DOHH2 (cell line): Measurements from ENCODE around the gene BBX.

Source experiments
- H3F3A ChIP-seq: fragments of 200-600 bp; sonication (generic), shearing (Covaris generic); 2 replicates; pipeline ENCODE4 v1.6.0; 2016; ENCODE audit warnings: antibody characterized with exemption, mild to moderate bottlenecking; ENCODE audit not compliant: control insufficient read depth, insufficient read depth
- H3K27ac ChIP-seq: fragments of 200-600 bp; sonication (generic); 2 replicates; pipeline ENCODE4 v1.5.1; 2014; ENCODE audit warnings: low read depth, mild to moderate bottlenecking, low read length, moderate library complexity
- H3K27me3 ChIP-seq: fragments of 200-600 bp; sonication (generic); 2 replicates; pipeline ENCODE4 v1.6.1; 2014; ENCODE audit warnings: mild to moderate bottlenecking, low read length, mixed read lengths; ENCODE audit not compliant: control insufficient read depth
- H3K36me3 ChIP-seq: fragments of 200-600 bp; sonication (generic); 2 replicates; pipeline ENCODE4 v1.6.1; 2014; ENCODE audit warnings: mild to moderate bottlenecking, low read length, moderate library complexity, mixed read lengths; ENCODE audit not compliant: control insufficient read depth
- H3K4me1 ChIP-seq: fragments of 200-600 bp; sonication (generic); 2 replicates; pipeline ENCODE4 v1.6.1; 2014; ENCODE audit warnings: mild to moderate bottlenecking, low read length, mixed read lengths; ENCODE audit not compliant: control insufficient read depth
- H3K4me2 ChIP-seq: fragments of 200-600 bp; sonication (generic); 2 replicates; pipeline ENCODE4 v1.6.0; 2014; ENCODE audit warnings: mild to moderate bottlenecking, low read length, moderate library complexity
- H3K4me3 ChIP-seq: fragments of 200-600 bp; sonication (generic); 2 replicates; pipeline ENCODE4 v1.5.1; 2014; ENCODE audit warnings: mild to moderate bottlenecking, low read length, mixed read lengths
- H3K79me2 ChIP-seq: fragments of 200-600 bp; sonication (generic); 2 replicates; pipeline ENCODE4 v1.6.1; 2014; ENCODE audit warnings: mild to moderate bottlenecking, low read length, mixed read lengths; ENCODE audit not compliant: control insufficient read depth
- H3K9me2 ChIP-seq: fragments of 200-600 bp; sonication (generic); replicated peaks from 2 replicates; pipeline ENCODE4 v1.6.1; 2014; ENCODE audit warnings: mild to moderate bottlenecking, low read length, mixed read lengths; ENCODE audit not compliant: control insufficient read depth
- H3K9me3 ChIP-seq: fragments of 200-600 bp; sonication (generic); 2 replicates; pipeline ENCODE4 v1.6.1; 2014; ENCODE audit warnings: antibody characterized with exemption, low read length, mixed read lengths; ENCODE audit not compliant: control insufficient read depth, insufficient read depth
- H4K20me1 ChIP-seq: fragments of 200-600 bp; sonication (generic); 2 replicates; pipeline ENCODE4 v1.6.0; 2014; ENCODE audit warnings: low read depth, mild to moderate bottlenecking, antibody characterized with exemption, low read length, moderate library complexity; ENCODE audit not compliant: control insufficient read depth, insufficient read depth
- CTCF ChIP-seq: fragments of 200-600 bp; sonication (generic); IDR thresholded peaks from one replicate; pipeline ENCODE4 v1.5.1; 2014; ENCODE audit warnings: antibody characterized with exemption, mild to moderate bottlenecking, low read depth, low read length; ENCODE audit not compliant: poor library complexity, severe bottlenecking
- EZH2phosphoT487 ChIP-seq: fragments of 200-600 bp; sonication (generic); IDR thresholded peaks from 2 replicates; pipeline ENCODE4 v1.6.1; 2017; ENCODE audit warnings: borderline replicate concordance, mild to moderate bottlenecking, antibody characterized with exemption, low read length, moderate library complexity, mixed read lengths

Gene BBX

GRCh38 chr3:107592073-107592472 lies 69.3 kb downstream of the BBX start:
- H3K9me3 ChIP-seq, result no peaks in the 10 kb centered on the region
- no peaks in the 10 kb centered on the region for H3K27me3 ChIP-seq
- peaks cover 6% of the 10 kb centered on the region for H3K4me1 ChIP-seq
- H3K79me2 ChIP-seq, result no peaks in the 10 kb centered on the region
- no peak overlapping the region for H3K27ac ChIP-seq
- H3K4me2 ChIP-seq, result no peak overlapping the region
- no peak for TF ChIP-seq EZH2phosphoT487
- no peak for TF ChIP-seq CTCF
- no peak overlapping the region for H3K4me3 ChIP-seq
- no peaks in the 10 kb centered on the region for H4K20me1 ChIP-seq
- H3K36me3 ChIP-seq, result no peaks in the 10 kb centered on the region
- H3F3A ChIP-seq, result no peaks in the 10 kb centered on the region
- no peaks in the 10 kb centered on the region for H3K9me2 ChIP-seq

- H3K27ac ChIP-seq, result no peak overlapping the region
- no peak for TF ChIP-seq CTCF
- TF ChIP-seq EZH2phosphoT487, result no peak
- no peaks in the 10 kb centered on the region for H3K36me3 ChIP-seq
- H3K4me3 ChIP-seq, result no peak overlapping the region
- no peaks in the 10 kb centered on the region for H3K9me3 ChIP-seq
- no peaks in the 10 kb centered on the region for H3F3A ChIP-seq
- H3K4me2 ChIP-seq, result no peak overlapping the region
- no peaks in the 10 kb centered on the region for H3K27me3 ChIP-seq
- H3K79me2 ChIP-seq, result peaks cover 17% of the 10 kb centered on the region
- no peaks in the 10 kb centered on the region for H4K20me1 ChIP-seq
- H3K4me1 ChIP-seq, result peaks cover 23% of the 10 kb centered on the region
- H3K9me2 ChIP-seq, result no peaks in the 10 kb centered on the region
Observed at GRCh38 chr3:107594870-107595269, 72.1 kb downstream of the BBX start.

- Histone ChIP-seq H3K4me1 (peaks cover 27% of the 10 kb centered on the region), H3F3A (no peaks in the 10 kb centered on the region), H3K9me3 (no peaks in the 10 kb centered on the region), H4K20me1 (no peaks in the 10 kb centered on the region), H3K27me3 (no peaks in the 10 kb centered on the region), H3K36me3 (peaks cover 5% of the 10 kb centered on the region; the same call in 1 of the 2 replicates), H3K79me2 (peaks cover 29% of the 10 kb centered on the region), H3K4me3 (no peak overlapping the region), H3K9me2 (no peaks in the 10 kb centered on the region), H3K4me2 (no peak overlapping the region), H3K27ac (no peak overlapping the region)
- TF ChIP-seq CTCF (no peak), EZH2phosphoT487 (no peak)
Observed at GRCh38 chr3:107596639-107597038, 73.9 kb downstream of the BBX start.
